GM12873 (cell line): ENCODE measurements around the gene ZNF641.

Source experiments
- CTCF ChIP-seq: IDR thresholded peaks from 2 replicates; pipeline ENCODE4 v1.5.1; 2012; ENCODE audit warnings: low read depth, mild to moderate bottlenecking, moderate library complexity, low read length, control low read depth; ENCODE audit not compliant: insufficient read depth; ENCODE audit errors: missing control alignments

The ZNF641 gene

GRCh38 chr12:48334808-48335207 is 15.9 kb downstream of the ZNF641 start:
- no peak for TF ChIP-seq CTCF

GRCh38 chr12:48331399-48331798 is 19.3 kb downstream of the ZNF641 start:
- no peak for TF ChIP-seq CTCF

- TF ChIP-seq CTCF, result no peak
These were observed 21.4 kb downstream of the ZNF641 start for GRCh38 chr12:48329199-48329939.

GRCh38 chr12:48316491-48316890 is 34.2 kb downstream of the ZNF641 start:
- TF ChIP-seq CTCF, result no peak

GRCh38 chr12:48311313-48311712 is 39.4 kb downstream of the ZNF641 start:
- no peak for TF ChIP-seq CTCF

GRCh38 chr12:48307269-48307668 is 43.5 kb downstream of the ZNF641 start:
- TF ChIP-seq CTCF, result no peak

GRCh38 chr12:48305190-48305589 is 45.5 kb downstream of the ZNF641 start:
- TF ChIP-seq CTCF, result no peak
